Transverse colon (tissue), 4 donors: ENCODE results near the gene ARHGAP45. TPM values are rescaled to one million over a fixed set of nuclear protein-coding genes. Genes with fewer than 3 reads are reported as not detected.

Experiments used
- DNase-seq: peaks from one replicate; pipeline ENCODE4 v3.0.0-alpha.2; 2019
- H3K27ac ChIP-seq, 4 donors: fragments of 200-600 bp; sonication (generic); 2 replicates each; pipeline ENCODE4 v1.5.1; 2016 to 2018; ENCODE audit warnings: inconsistent platforms in 4 of 4
- H3K27me3 ChIP-seq: fragments of 200-600 bp; sonication (generic); 2 replicates; pipeline ENCODE4 v1.5.1; 2017; ENCODE audit warnings: inconsistent platforms
- H3K36me3 ChIP-seq, 4 donors: fragments of 200-600 bp; sonication (generic); 2 replicates each; pipeline ENCODE4 v1.5.1; 2017 to 2019; ENCODE audit warnings: inconsistent platforms in 4 of 4
- H3K4me1 ChIP-seq, 4 donors: fragments of 200-600 bp; sonication (generic); 2 replicates each; pipeline ENCODE4 v1.5.1; 2017 to 2020; ENCODE audit warnings: inconsistent platforms in 4 of 4
- H3K4me3 ChIP-seq, 4 donors: fragments of 200-600 bp; sonication (generic); 1 replicate in 1 of 4; 2 replicates in 3 of 4; pipeline versions ENCODE4 v1.5.1 to v1.6.1; 2017 to 2019; ENCODE audit warnings: inconsistent platforms in 4 of 4
- H3K9me3 ChIP-seq, 2 donors: fragments of 200-600 bp; sonication (generic); 2 replicates each; pipeline ENCODE4 v1.5.1; 2017 to 2019; ENCODE audit warnings: inconsistent platforms in 2 of 2
- CTCF ChIP-seq, 5 experiments: fragments of 200-600 bp in 3 of 5; fragments of 450-650 bp in 2 of 5; sonication (generic) in 3 of 5; IDR thresholded peaks; 1 replicate in 2 of 5; 2 replicates in 3 of 5; pipeline ENCODE4 v1.5.1; 2016 to 2017; ENCODE audit warnings: antibody characterized with exemption in 5 of 5, inconsistent platforms in 3 of 5, mild to moderate bottlenecking in 2 of 5, moderate library complexity in 1 of 5
- EP300 ChIP-seq: sonication (generic); formaldehyde crosslinking; IDR thresholded peaks from one replicate; pipeline ENCODE4 v1.6.1; 2017; ENCODE audit warnings: antibody characterized with exemption, low read depth
- POLR2A ChIP-seq: fragments of 450-650 bp; IDR thresholded peaks from one replicate; pipeline ENCODE4 v1.6.1; 2016; ENCODE audit warnings: antibody characterized with exemption, mild to moderate bottlenecking, moderate library complexity
- POLR2AphosphoS5 ChIP-seq, 3 donors: sonication (generic); formaldehyde crosslinking; IDR thresholded peaks; one replicate each; pipeline ENCODE4 v1.6.1; 2016; ENCODE audit warnings: antibody characterized with exemption in 3 of 3
- WGBS, 2 donors: methylation state at CpG; one replicate each; pipeline ENCODE4 v1.1.5; 2018; ENCODE audit warnings: low coverage in 1 of 2; 5-methylcytosine and 5-hydroxymethylcytosine counted together
- in situ Hi-C, 4 donors: fragments of 200-750 bp; cut with MboI; loops; one replicate each; pipeline versions ENCODE4 v1.15.0 to v1.15.1; 2017; ENCODE audit warnings: low sequenced_read_pairs in 3 of 4, low pct_ligation_motif_present in 1 of 4, low pct_unique_long_range_greater_than_20kb in 1 of 4
- intact Hi-C: fragments of 100-400 bp; cut with DNase I; formaldehyde crosslinking; loops from one replicate; pipeline ENCODE4 v1.15.1; 2023; ENCODE audit warnings: low total_unique reads
- total RNA-seq, 4 donors: library from RNA; depleted of rRNA; stranded (reverse); fragments of >200 nt; gene quantifications; one replicate each; pipeline ENCODE4 v1.1.0, GENCODE V29; 2016

The ARHGAP45 gene
- total RNA-seq, 4 donors from 2014 or later, result 10.0 to 174 (median 76.9) TPM

GRCh38 chr19:1028062-1028926 lies 38.7 kb upstream of the ARHGAP45 start:
- in situ Hi-C loops, result no loop called here
- Histone ChIP-seq H3K36me3 (peaks cover 0 to 9% (median 4%) of the 10 kb centered on the region in 4 donors), H3K27ac (peak overlapping the region; percentile 91 to 97 (median 94)), H3K27me3 (no peaks in the 10 kb centered on the region), H3K4me3 (peak overlapping the region; percentile 44 to 87 (median 72)), H3K4me1 (peaks cover 14 to 45% (median 36%) of the 10 kb centered on the region in 4 donors), H3K9me3 (no peaks in the 10 kb centered on the region)
- no peak for TF ChIP-seq CTCF (IDR thresholded peaks at IDR 0.05)
- TF ChIP-seq POLR2AphosphoS5 (IDR thresholded peaks at IDR 0.05), result peak; percentile 35 to 57 (median 51)
- TF ChIP-seq POLR2A, result peak; percentile 56
- intact Hi-C loops, result loop anchor here (2.0 to 10.0 kb wide), 2 partner anchors 75 to 217 kb away; partner anchors contain the start of genes ATP5F1D, GPX4 and MIDN
- WGBS, 2 donors, result 1% methylated on average over 20 of the region's 58 CpGs; no CpG with 5 or more reads in 1 of the 2 donors
- peak; percentile 84 for DNase-seq

- TF ChIP-seq POLR2AphosphoS5 (IDR thresholded peaks at IDR 0.05) (no peak), POLR2A (no peak), EP300 (no peak), CTCF (IDR thresholded peaks at IDR 0.05) (no peak)
- intact Hi-C loops, result no loop called here
- DNase-seq, result no peak
- H3K4me3 ChIP-seq, result no peak overlapping the region
- in situ Hi-C loops, result no loop called here
- H3K27ac ChIP-seq, result no peak overlapping the region
- H3K27me3 ChIP-seq, result no peaks in the 10 kb centered on the region
- WGBS, 2 donors, result 88% methylated on average over 20 of the region's 20 CpGs; no CpG with 5 or more reads in 1 of the 2 donors
- H3K4me1 ChIP-seq, result peaks cover 14 to 34% (median 26%) of the 10 kb centered on the region in 4 donors
- no peaks in the 10 kb centered on the region for H3K9me3 ChIP-seq
- H3K36me3 ChIP-seq, result peaks cover 0 to 17% (median 8%) of the 10 kb centered on the region in 4 donors
Measured at GRCh38 chr19:1032264-1032867, 34.6 kb upstream of the ARHGAP45 start.

- Histone ChIP-seq H3K4me3 (no peak overlapping the region), H3K27me3 (no peaks in the 10 kb centered on the region), H3K36me3 (peaks cover 0 to 17% (median 8%) of the 10 kb centered on the region in 4 donors), H3K4me1 (peaks cover 13 to 32% (median 16%) of the 10 kb centered on the region in 4 donors), H3K9me3 (no peaks in the 10 kb centered on the region), H3K27ac (no peak overlapping the region)
- TF ChIP-seq EP300 (no peak), POLR2AphosphoS5 (IDR thresholded peaks at IDR 0.05) (no peak), POLR2A (no peak), CTCF (IDR thresholded peaks at IDR 0.05) (no peak)
- in situ Hi-C loops, result no loop called here
- DNase-seq, result peak; percentile 7
- 90% methylated on average over 29 of the region's 29 CpGs; no CpG with 5 or more reads in 1 of the 2 donors for WGBS, 2 donors
- intact Hi-C loops, result no loop called here
Measured at GRCh38 chr19:1035998-1036621, 30.9 kb upstream of the ARHGAP45 start.

- intact Hi-C loops, result no loop called here
Measured at GRCh38 chr19:1037621-1038064, 29.3 kb upstream of the ARHGAP45 start.

More at GRCh38 chr19:1037621-1038064, 29.3 kb upstream of the ARHGAP45 start:
- H3K9me3 ChIP-seq, result no peaks in the 10 kb centered on the region
- no peaks in the 10 kb centered on the region for H3K27me3 ChIP-seq
- H3K36me3 ChIP-seq, result peaks cover 0 to 8% (median 4%) of the 10 kb centered on the region in 4 donors
- in situ Hi-C loops, result no loop called here
- TF ChIP-seq POLR2AphosphoS5 (IDR thresholded peaks at IDR 0.05), result no peak
- no peak for TF ChIP-seq CTCF (IDR thresholded peaks at IDR 0.05)
- TF ChIP-seq POLR2A, result no peak
- TF ChIP-seq EP300, result no peak
- WGBS, 2 donors, result 66% methylated on average over 22 of the region's 22 CpGs; no CpG with 5 or more reads in 1 of the 2 donors
- peaks cover 26 to 47% (median 29%) of the 10 kb centered on the region in 4 donors for H3K4me1 ChIP-seq
- peak overlapping the region; percentile 18 to 79 (median 56) for H3K27ac ChIP-seq
- peak; percentile 13 for DNase-seq
- H3K4me3 ChIP-seq, result no peak overlapping the region
